ENCODE measurements around the gene PNPLA1. TPM values are rescaled to one million over a fixed set of nuclear protein-coding genes. Genes with fewer than 3 reads are reported as not detected.

The PNPLA1 gene
- total RNA-seq, 1 experiment from 2014 or later = not detected

DNA sequence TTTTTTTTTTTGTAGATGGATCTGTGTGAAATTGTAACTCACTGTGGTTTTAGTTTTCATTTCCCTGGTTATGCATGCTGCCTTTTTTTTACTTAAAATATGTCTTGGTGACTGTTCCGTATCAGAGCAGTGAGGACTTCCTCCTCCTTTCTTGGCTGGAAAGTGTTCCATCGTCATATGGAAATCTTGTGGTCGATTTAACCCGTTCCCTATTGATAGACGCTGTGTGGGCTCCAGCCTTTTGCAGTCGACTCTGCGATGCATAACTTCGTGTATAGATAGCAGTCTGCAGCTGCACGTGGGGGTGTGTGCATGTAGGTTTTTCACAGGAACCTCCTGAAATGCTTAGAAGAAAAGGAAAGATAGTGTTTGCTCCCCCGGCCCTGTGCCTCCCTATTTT, 28.1 kb upstream of the PNPLA1 start:
- TF ChIP-seq, protein P1, sequence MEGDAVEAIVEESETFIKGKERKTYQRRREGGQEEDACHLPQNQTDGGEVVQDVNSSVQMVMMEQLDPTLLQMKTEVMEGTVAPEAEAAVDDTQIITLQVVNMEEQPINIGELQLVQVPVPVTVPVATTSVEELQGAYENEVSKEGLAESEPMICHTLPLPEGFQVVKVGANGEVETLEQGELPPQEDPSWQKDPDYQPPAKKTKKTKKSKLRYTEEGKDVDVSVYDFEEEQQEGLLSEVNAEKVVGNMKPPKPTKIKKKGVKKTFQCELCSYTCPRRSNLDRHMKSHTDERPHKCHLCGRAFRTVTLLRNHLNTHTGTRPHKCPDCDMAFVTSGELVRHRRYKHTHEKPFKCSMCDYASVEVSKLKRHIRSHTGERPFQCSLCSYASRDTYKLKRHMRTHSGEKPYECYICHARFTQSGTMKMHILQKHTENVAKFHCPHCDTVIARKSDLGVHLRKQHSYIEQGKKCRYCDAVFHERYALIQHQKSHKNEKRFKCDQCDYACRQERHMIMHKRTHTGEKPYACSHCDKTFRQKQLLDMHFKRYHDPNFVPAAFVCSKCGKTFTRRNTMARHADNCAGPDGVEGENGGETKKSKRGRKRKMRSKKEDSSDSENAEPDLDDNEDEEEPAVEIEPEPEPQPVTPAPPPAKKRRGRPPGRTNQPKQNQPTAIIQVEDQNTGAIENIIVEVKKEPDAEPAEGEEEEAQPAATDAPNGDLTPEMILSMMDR (IDR thresholded peaks at IDR 0.05) = no peak
- TF ChIP-seq, protein P2, sequence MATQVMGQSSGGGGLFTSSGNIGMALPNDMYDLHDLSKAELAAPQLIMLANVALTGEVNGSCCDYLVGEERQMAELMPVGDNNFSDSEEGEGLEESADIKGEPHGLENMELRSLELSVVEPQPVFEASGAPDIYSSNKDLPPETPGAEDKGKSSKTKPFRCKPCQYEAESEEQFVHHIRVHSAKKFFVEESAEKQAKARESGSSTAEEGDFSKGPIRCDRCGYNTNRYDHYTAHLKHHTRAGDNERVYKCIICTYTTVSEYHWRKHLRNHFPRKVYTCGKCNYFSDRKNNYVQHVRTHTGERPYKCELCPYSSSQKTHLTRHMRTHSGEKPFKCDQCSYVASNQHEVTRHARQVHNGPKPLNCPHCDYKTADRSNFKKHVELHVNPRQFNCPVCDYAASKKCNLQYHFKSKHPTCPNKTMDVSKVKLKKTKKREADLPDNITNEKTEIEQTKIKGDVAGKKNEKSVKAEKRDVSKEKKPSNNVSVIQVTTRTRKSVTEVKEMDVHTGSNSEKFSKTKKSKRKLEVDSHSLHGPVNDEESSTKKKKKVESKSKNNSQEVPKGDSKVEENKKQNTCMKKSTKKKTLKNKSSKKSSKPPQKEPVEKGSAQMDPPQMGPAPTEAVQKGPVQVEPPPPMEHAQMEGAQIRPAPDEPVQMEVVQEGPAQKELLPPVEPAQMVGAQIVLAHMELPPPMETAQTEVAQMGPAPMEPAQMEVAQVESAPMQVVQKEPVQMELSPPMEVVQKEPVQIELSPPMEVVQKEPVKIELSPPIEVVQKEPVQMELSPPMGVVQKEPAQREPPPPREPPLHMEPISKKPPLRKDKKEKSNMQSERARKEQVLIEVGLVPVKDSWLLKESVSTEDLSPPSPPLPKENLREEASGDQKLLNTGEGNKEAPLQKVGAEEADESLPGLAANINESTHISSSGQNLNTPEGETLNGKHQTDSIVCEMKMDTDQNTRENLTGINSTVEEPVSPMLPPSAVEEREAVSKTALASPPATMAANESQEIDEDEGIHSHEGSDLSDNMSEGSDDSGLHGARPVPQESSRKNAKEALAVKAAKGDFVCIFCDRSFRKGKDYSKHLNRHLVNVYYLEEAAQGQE (IDR thresholded peaks at IDR 0.05; ENCODE audit: insufficient read depth in 1 of 2, low read depth in 2 of 2, low read length in 1 of 2) = no peak
- TF ChIP-seq POLR2AphosphoS5 (IDR thresholded peaks at IDR 0.05; ENCODE audit: low read depth, low read length) (no peak), TCF7L2 (IDR thresholded peaks at IDR 0.05; ENCODE audit: low read depth, low read length) (no peak), SIN3A (IDR thresholded peaks at IDR 0.05; ENCODE audit: borderline replicate concordance, insufficient read depth, low read depth, low read length) (no peak)
- DNase-seq (ENCODE audit: low read depth, low spot score) (no peak), ATAC-seq (no peak)
- no peaks in the 10 kb centered on the region for H3K4me1 ChIP-seq (ENCODE audit: control insufficient read depth, insufficient read depth, low read length)
- CTCF ChIA-PET = interaction anchor here (0.6 kb wide), 1 partner anchor 655 kb away, joined by 3 read pairs; no protein-coding TSS in a partner anchor
- H3K27ac ChIP-seq (ENCODE audit: low read length) = no peak overlapping the region
- no peaks in the 10 kb centered on the region for H3K36me3 ChIP-seq (ENCODE audit: control insufficient read depth, insufficient read depth, low read length)
- BruUV-seq (replicated peaks) = no TSS peak
- no peaks in the 10 kb centered on the region for H3K9me3 ChIP-seq (ENCODE audit: control insufficient read depth, insufficient read depth, low read depth, low read length)
- intact Hi-C loops (cut with micrococcal nuclease; ENCODE audit: unreplicated experiment) (no loop called here), in situ Hi-C loops (cut with HindIII; ENCODE audit: low pct_unique_long_range_greater_than_20kb, low sequenced_read_pairs) (no loop called here)
- POLR2A ChIA-PET = no interaction called here
- H3K4me3 ChIP-seq (ENCODE audit: low read depth in 2 of 2, low read length in 2 of 2) = no peak overlapping the region
- H3K27me3 ChIP-seq (ENCODE audit: control insufficient read depth, insufficient read depth, low read length) = no peaks in the 10 kb centered on the region

DNA sequence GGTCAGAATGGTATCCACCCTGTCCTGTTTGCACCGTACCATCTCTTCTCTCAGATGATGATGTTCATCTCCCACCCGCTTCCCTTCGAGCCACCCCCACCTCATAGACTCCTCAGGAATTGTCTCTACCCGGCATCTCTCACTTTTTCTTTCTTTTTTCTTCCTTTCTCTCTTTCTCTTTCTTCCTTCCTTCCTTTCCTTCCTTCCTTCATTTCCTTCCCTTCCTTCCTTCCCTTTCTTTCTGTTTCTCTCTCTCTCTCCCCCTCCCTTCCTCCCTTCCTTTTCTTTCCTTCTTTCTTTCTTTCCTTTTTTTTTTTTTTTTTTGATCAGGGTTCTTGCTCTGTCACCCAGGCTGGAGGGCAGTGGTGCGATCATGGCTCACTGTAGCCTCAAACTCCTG, 27.7 kb upstream of the PNPLA1 start:
- Histone ChIP-seq H3K27ac (ENCODE audit: low read length) (no peak overlapping the region), H3K4me3 (ENCODE audit: low read depth in 2 of 2, low read length in 2 of 2) (no peak overlapping the region), H3K36me3 (ENCODE audit: control insufficient read depth, insufficient read depth, low read length) (no peaks in the 10 kb centered on the region), H3K4me1 (ENCODE audit: control insufficient read depth, insufficient read depth, low read length) (no peaks in the 10 kb centered on the region), H3K9me3 (ENCODE audit: control insufficient read depth, insufficient read depth, low read depth, low read length) (no peaks in the 10 kb centered on the region), H3K27me3 (ENCODE audit: control insufficient read depth, insufficient read depth, low read length) (no peaks in the 10 kb centered on the region)
- CTCF ChIA-PET = interaction anchor here (0.6 kb wide), 2 partner anchors 12 to 288 kb away, joined by 4 to 8 read pairs; no protein-coding TSS in a partner anchor
- in situ Hi-C loops (cut with HindIII; ENCODE audit: low pct_unique_long_range_greater_than_20kb, low sequenced_read_pairs) (no loop called here), intact Hi-C loops (cut with micrococcal nuclease; ENCODE audit: unreplicated experiment) (no loop called here)
- no peak for DNase-seq (ENCODE audit: low read depth, low spot score)
- BruUV-seq (replicated peaks) = no TSS peak
- POLR2A ChIA-PET = no interaction called here
- TF ChIP-seq POLR2AphosphoS5 (IDR thresholded peaks at IDR 0.05; ENCODE audit: low read depth, low read length) (no peak), TCF7L2 (IDR thresholded peaks at IDR 0.05; ENCODE audit: low read depth, low read length) (no peak), SIN3A (IDR thresholded peaks at IDR 0.05; ENCODE audit: borderline replicate concordance, insufficient read depth, low read depth, low read length) (no peak)
- TF ChIP-seq, protein P1 (IDR thresholded peaks at IDR 0.05) = no peak
- TF ChIP-seq, protein P2 (IDR thresholded peaks at IDR 0.05; ENCODE audit: insufficient read depth in 1 of 2, low read depth in 2 of 2, low read length in 1 of 2) = no peak
- ATAC-seq = no peak
